HTERT RPE-1 (cell line): Measurements from ENCODE around the gene SDF4.
"Not testable (repeated sequence)": the region's sequence is repeated elsewhere in the genome, so short reads cannot be mapped to it uniquely, and the experiment has no call there.

Experiments used
- in situ Hi-C: fragments of 300-500 bp; cut with MboI; formaldehyde crosslinking; loops from 4 replicates; pipeline ENCODE4 v1.14.3; 2020; ENCODE audit warnings: low sequenced_read_pairs

Gene SDF4

DNA sequence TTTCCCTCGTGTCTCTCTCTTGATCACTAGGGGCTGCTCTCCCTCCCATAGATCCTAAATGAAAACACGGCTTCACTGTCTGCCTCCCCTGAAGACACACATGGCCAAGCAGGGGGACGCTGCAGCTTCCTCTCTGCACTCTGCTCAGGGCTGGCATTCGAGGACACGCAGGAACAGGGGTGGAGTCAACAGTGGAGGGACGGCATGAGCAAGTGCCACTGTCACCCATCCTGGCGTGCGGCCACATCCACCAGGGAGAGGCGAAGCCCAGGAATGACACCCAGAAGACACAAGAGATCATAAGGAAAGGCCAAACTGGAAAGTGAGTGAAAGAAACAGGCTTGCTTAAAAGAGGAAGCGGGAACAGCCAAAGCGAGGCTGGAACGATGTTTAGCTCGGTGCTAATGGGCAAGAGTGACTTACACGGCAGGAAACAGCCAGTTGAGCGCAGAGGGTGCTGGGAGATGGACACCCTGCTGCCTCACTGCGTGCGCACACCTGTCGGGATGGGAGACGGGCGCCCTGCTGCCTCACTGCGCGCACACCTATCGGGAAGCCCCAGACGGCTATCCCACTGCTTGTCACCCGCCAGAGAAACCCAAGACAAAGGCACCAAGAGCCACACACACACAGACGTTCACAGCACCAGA lies 28.3 kb upstream of the SDF4 start:
- in situ Hi-C loops: no loop called here

DNA sequence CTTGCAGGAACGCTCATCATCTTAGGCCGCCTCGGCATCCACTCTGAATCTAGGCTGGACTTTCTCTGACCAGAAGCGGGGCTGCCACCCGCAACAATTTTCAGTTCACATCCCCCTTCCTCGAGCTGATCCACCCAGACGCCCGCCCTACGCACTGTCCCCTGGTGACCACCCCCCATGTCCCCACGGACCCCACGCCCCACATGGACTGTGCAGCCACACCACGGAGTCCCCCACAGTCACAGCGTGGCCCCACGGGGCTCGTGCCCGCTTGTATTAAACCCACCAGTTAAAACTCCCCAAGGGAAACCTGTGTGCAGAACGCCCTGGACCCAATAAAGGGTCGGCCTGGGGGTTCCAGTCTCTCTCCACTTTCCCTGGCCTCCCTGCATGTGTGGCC lies 27.7 kb upstream of the SDF4 start:
- in situ Hi-C loops: no loop called here

DNA sequence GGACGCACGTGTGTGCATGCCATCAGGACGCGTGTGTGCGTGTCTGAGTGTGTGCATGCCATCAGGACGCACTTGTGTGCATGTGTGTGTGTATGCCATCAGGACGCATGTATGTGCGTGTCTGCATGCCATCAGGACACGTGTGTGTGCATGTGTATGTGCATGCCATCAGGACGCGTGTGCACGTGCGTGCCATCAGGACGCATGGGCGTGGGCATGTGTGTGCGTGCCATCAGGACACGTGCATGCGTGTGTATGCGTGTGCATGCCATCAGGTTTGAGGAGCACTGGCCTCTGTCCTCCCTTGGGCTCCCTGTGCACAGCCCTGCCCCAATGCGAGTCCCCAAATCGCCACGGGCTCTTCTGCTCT lies 27.3 kb upstream of the SDF4 start:
- in situ Hi-C loops: no loop called here

DNA sequence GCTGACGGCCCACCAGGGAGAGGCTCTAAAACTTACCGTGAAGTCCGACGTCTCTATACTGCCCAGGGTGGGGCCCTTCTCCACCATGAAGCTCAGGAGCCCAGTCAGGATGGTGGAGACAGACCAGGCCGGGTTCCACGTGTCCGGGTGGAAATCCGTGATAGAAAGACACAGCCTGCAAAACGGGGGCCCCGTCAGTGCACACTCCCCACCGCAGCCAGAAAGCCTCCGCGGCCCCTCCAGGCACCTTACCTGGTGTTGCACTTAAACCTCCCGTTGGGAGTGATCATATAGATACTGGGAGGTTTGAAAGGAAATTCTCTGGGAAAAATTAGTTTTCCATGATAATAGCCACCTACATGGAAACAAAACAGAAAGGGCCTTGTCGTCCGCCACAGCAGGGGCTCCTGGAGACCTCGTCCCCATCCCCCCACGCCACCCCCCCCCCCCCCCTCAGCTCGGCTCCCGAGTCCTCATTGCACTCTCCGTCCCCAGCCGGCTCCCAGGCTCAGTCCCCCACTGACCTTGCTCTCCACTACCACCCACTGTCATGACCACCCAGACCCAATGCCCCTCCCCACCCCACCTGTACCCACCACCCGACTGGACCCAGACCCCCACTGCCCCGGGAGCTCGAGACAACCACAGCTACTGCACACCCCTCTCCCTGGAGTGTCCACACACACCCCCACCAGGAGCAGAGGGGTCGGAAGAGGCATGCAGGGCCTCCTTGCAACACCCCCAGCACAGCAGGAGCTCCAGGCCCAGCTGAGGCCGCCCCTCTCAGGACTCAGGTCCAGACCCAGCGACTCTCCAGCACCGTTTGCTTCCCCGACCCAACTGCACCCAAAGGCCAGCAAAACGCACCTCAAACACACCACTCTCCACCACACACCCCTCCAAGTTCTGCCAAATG lies 25.4 kb upstream of the SDF4 start:
- in situ Hi-C loops: no loop called here

DNA sequence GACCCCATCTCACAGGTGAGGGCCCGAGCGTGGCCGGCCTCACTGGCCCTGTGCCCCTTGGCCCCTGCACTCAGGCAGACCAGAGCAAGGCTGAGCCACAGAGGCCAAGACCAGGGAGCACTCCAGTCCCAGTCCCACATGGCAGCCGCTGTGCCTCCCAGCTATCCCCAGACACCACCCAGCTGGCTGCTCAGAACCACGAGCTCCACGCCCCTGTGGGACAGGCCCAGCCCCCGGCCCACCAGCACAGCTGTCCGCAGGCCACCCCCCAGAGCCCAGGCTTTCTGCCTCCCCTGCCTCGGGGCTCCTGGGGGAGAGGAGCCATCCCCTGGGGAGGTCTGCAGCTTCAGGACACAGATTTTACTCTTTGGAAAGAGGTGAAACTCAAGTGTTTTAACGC lies 23.8 kb upstream of the SDF4 start:
- in situ Hi-C loops: no loop called here

DNA sequence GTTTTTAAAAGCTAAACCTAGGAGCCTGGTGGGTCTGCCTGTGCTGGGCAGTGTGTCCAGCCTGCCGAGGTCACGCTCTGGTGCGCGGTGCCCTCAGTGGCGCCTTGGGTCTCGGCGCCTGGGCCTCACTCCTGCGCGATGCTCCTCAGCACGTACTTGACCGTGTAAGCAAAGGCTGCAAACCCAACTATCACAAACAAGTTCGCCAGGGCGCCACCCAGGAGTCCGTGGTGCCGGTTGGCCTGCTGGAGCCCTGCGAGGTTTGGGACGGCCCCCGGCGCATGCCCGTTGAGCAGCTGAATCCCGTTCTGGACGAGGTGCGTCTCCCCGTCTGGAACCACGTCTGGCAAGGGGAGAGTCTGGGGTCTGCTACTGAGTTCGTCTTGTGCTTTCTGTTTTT lies 23.3 kb upstream of the SDF4 start:
- in situ Hi-C loops: no loop called here

DNA sequence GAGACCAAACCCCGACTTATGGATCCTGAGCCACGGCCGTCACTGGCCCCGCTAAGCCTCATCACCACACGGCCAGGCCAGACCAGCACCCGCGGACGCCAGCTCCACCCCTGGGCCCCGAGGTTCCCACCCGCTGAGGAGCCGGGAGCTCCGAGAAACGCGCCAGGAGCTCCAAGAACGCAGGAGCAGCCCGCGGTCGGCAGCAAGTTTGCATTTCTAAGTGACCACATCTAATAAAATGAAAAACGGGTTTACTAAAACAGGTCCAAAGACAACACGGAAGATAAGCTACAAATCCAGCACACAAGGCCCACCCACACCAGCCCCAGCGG lies 22.8 kb upstream of the SDF4 start:
- in situ Hi-C loops: no loop called here

DNA sequence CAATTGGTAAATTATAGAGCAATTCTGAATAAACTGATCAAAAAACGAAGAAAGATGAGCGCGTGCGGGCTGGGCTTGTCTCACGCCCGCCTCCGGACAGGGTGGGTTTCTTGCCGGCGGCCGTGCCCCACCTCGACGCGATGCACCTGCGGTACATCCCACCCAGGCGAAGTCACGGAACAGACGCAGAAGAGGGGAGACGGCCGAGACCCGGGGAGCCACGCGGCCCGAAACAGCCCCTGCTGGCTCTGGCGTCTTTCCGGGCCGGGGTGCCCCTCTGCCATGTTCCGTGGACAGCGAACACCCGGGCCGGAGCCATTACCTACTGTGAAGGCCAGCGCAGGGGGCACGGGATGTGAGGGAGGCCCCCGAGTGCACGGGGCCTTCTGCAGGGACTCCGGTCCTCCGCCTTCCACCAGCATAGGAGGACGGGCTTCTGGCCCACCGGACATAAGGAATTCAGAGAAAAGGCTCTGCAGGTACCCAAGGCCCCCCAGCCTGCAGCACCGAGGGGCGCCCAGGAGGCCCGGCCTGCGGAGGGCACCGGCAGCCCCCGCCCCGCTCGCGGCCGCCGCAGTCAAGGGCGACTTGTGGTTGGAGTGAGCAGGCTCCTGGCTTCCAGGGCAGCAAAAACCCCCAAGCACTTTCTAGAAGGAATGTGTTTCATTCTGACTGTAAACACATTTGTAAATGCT lies 22.3 kb upstream of the SDF4 start:
- in situ Hi-C loops: no loop called here

DNA sequence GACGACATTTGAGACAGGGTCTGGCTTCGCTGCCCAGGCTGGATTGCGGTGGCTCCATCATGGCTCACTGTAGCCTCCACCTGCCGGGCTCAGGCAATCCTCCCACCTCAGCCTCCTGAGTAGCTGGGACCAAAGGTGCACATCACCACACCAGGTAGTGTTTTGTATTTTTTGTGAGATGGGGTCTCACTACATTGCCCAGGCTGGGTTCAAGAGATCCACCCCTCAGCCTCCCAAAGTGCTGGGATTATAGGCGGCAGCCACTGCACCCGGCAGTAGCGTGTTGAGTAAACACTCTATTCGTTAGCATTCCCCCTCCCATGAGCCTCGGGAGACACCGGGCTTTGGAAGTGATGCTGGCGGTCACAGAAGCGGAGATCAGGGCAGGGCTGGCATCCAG lies 21.5 kb upstream of the SDF4 start:
- in situ Hi-C loops: no loop called here

DNA sequence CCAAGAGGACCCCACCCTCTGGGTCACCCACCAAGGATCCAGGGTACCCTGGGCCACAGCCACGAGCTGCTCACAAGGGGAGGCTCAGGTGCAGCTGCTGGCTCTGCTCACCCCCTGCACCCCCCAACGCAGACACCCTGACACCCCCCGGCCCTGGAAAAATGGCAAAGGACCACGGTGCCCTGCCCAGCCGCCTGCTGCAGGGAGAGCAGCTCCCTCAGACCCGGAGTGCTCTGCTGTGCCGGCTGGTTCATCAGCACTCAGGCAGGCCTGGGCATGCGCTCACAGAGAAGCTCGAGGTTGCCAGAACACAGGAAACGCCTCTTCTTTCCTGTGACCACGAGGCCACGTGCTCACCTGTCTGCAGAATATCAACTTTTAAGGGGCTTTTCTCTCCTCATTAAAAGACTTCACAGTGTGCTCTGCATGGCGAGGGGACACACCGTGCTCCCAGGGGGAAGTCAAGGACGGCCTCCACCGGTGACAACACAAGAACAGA lies 19.0 kb upstream of the SDF4 start:
- in situ Hi-C loops: no loop called here

DNA sequence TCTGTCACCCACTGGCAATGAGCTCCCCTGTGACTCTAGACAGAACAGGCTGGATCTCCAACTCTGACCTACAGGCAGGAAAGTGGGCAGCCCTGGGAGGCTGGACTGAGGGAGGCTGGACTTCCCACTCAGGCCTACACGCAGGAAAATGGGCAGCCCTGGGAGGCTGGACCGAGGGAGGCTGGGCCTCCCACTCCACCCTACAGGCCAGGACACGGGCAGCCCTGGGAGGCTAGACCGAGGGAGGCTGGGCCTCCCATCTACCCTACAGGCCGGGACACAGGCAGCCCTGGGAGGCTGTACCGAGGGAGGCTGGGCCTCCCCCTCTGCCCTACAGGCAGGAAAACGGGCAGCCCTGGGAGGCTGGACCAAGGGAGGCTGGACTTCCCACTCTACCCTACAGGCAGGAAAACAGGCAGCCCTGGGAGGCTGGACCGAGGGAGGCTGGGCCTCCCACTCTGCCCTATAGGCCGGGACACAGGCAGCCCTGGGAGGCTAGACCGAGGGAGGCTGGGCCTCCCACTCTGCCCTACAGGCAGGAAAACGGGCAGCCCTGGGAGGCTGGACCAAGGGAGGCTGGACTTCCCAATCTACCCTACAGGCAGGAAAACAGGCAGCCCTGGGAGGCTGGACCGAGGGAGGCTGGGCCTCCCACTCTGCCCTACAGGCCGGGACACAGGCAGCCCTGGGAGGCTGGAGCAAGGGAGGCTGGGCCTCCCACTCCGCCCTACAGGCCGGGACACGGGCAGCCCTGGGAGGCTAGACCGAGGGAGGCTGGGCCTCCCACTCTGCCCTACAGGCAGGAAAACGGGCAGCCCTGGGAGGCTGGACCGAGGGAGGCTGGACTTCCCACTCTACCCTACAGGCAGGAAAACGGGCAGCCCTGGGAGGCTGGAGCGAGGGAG lies 16.5 kb upstream of the SDF4 start:
- in situ Hi-C loops: not testable (repeated sequence)

DNA sequence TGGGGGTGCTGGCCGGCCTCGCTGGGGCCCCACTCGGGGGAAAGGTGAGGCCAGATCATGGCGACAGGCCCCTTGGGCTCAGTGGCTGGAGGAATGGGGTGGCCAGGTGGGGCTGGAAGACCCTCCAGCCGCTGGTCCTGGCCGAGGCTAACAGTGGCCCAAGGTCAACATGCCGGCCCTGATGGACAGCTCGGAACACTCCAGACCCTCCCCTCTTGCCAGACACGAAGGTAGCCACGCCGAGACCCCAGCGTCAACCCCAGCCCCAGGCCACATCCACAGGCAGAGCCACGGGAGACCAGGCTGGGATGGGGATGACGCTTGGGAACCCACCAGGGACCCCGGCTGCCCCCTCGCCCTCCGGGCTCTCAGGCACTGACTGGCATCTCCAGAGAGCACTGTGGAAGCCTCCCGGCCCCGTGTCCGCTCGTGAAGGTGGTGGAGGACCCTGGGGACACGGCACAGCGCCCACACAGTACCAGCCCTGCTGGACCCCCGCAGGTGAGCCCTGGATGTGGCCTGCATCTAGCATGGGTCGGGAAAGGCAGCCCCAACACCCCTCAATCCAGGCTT lies 15.6 kb upstream of the SDF4 start:
- in situ Hi-C loops: no loop called here

DNA sequence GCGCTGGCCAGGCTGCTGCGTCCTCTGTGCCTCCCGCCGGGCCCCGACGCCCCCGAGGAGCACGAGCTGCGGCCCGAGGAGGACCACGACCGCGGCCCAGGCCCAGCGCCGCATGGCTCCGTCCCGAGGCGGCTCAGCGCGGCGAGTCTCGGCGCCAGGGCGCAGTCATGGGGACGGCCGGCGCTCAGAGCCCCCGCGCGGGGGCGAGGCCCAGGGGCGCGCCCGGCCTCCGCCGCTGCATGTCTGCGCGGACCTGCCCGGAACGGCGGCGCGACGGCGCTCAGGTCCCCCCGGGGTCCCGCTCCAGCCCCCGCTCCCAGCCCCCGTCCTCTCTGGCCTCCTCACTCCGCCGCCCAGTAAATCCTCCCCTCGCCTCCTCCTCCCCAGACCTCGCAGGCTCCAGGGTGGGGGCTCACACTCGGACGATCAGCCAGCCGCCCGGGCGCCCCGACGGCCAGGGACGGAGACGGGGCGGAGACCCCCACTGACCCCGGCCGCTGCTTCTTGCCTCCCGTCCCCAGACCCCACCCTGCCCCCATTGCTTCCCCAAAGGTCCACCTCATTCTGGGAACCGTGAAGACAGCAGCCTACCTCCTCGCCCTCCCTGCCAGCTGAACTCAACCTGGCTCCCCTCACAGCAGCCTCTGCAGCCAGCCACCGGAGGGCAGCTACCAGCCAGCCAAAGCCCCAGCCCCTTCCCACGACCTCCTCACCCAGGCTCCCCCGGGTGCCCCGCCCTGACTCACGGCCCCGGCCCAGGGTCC lies 15.0 kb upstream of the SDF4 start, which contains the start of gene C1QTNF12:
TSS of gene C1QTNF12 (minus strand) at position 146 of the 764 bp plus-strand sequence. CDS start at position 114, 32 bp downstream.
- in situ Hi-C loops: no loop called here

DNA sequence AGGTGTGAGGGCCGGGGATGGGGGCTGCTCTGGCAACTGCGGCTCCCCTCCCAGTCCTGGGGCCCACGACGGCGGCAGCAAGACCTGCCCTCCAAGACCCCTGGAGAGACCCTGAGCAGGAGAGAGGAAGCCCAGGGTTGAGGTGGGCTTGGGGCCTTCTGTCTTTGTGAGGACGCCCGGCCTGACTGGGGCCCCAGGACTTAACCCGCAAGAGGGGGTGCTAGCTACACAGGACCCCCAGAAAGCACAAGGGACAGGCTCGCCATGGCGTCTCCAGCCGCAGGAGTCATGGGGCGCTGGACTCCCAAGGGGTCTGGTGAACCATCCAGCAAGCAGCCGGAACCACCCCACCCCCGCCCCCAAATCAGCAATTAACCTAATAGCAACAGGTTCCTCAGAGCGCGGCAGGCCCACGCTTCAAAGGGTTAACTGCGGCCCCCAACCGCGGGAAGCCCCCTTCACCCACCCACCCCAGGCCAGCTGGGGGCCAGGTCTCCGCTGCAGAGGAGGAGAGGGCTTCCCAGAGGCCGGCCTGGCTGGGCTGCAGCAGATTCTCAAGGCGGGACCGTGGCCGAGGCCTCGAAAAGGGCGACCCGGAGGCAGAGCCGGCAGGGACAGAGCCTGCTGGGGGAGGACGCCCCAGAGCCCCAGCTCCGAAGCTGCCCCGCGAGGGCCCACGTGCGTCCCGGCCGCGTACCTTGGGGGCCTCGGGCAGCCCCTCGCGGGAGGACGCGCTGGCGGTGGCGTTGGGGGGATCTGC lies 14.2 kb upstream of the SDF4 start:
- in situ Hi-C loops: no loop called here

DNA sequence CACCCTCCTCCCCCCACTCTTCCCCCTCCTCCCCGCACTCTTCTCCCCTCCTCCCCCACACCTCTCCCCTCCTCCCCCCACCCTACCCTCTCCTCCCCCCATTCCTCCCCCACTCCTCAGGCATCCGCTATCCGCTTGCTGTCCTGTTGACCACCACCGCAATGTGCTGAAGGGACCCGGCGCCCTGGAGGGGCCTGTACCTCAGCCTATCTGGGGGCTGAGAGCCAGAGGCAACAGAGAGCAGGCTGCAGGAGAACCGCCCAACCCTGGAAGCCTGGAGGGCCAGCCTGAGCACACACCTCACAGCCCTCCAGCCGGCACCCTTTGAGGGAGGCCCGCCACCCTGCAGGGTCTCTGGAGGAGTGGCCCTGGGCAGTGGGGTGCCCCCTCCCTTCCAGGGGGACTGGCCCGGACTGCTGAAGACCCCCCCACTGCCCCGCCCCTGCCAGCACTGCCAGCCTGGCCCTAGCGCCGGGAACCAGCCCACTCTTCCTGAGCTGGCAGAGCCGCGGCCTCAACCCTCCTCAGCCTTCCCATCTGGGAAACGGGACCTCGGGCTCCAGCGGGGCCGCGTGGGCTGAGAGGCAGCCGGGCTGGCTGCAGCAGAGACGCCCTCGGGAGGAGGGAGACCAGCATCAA lies 13.5 kb upstream of the SDF4 start:
- in situ Hi-C loops: no loop called here

DNA sequence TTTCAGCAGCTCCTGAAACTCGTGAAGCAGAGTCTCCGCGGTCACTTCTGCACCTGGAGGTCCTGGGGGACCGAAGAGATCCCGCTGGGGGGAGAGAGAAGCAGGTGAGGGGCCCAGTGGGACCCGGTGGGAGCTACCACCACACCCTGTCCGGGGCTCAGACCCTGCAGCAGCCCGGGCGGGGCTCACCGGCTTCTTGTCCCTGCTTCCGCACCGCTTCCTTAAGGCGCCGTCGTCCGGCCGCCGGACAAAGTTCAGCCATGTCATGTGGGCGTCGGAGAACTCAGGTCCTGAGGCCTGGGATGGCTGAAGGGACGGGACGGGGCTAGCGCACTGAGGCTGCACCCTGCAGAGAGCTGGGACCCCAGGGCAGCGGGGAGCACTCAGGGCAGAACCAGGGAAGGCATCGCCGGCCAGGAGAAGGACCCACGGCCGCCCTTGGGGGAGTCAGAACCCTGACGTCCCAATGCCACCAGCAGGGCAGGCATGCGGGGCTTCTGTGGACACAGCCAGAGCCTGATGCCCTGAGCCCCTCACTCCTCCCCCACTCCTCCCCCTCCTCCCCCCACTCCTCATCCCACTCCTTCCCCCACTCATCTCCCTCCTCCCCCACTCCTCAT lies 12.5 kb upstream of the SDF4 start:
- in situ Hi-C loops: no loop called here

DNA sequence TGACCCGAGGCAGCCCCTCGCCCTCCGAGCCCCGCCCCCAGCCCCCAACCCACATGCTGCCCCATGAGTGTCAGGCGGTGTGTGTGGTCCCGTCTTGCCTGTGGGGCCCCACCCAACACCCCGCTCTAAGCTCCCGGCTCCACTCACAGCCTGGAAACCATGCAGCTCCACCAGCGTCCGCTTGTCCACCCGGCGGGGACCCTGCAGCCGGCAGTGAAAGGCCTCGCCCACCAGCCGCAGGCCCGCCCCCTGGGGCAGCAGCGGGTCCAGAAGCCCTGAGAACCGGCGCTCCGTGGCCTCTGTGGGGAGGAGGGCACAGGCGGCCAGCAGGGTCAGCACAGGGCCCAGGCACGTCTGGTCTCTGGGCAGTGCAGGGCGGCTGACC lies 12.0 kb upstream of the SDF4 start:
- in situ Hi-C loops: no loop called here

DNA sequence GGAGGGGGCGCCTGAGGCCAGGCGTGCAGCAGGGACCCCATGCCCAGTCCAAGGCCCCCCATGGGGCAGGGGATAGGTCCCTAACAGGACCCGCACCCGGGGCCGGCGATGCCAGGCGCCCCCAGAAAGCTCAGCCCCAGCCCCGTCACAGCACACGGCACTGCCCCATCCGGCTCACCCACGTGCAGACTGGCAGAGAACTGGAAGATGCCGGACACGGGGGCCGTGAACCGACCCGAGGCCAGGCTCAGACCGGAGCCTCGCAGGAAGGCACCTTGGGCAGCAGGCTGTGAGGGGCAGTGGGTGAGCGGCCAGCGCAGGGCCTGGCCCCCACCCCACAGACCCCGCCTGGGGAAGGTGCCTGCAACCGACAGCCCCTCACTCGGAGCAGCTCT lies 11.5 kb upstream of the SDF4 start:
- in situ Hi-C loops: no loop called here
